ENCODE measurements around the gene KCNH1.

DNA sequence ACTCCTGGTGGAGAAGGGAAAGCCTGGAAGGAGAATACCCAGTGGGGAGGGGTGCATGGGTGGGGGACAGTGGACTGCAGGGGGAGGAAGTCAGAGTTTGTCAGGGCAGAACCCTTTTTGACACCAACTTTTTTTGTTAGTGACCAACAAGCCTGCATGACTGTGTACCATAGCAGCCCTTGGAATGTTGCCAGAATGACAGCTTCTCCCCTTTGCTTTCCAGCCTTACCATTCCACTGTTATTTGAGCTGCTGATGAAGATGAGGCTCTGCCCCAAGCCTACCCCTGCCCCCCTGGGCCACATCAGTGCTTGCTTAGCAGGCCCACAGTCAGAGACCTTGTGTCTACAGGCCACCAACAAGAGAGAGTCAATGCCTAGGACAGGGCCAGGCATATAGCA is 464.0 kb downstream of the KCNH1 start:
- TF ChIP-seq CHD1 (IDR thresholded peaks at IDR 0.05; ENCODE audit: low read depth, low read length): no peak
- TF ChIP-seq, protein P1, sequence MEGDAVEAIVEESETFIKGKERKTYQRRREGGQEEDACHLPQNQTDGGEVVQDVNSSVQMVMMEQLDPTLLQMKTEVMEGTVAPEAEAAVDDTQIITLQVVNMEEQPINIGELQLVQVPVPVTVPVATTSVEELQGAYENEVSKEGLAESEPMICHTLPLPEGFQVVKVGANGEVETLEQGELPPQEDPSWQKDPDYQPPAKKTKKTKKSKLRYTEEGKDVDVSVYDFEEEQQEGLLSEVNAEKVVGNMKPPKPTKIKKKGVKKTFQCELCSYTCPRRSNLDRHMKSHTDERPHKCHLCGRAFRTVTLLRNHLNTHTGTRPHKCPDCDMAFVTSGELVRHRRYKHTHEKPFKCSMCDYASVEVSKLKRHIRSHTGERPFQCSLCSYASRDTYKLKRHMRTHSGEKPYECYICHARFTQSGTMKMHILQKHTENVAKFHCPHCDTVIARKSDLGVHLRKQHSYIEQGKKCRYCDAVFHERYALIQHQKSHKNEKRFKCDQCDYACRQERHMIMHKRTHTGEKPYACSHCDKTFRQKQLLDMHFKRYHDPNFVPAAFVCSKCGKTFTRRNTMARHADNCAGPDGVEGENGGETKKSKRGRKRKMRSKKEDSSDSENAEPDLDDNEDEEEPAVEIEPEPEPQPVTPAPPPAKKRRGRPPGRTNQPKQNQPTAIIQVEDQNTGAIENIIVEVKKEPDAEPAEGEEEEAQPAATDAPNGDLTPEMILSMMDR (conservative IDR thresholded peaks at IDR 0.05; ENCODE audit: low read depth, low read length): no peak
- no peak for TF ChIP-seq CEBPB (IDR thresholded peaks at IDR 0.05; ENCODE audit: low read depth, low read length)
- TF ChIP-seq SMC3 (IDR thresholded peaks at IDR 0.05; ENCODE audit: low read depth, low read length): no peak
- no peak for TF ChIP-seq POLR2A (IDR thresholded peaks at IDR 0.05; ENCODE audit: low read depth, low read length)
- TF ChIP-seq MXI1 (IDR thresholded peaks at IDR 0.05; ENCODE audit: borderline replicate concordance, low read depth, low read length): no peak
- TF ChIP-seq MAZ (IDR thresholded peaks at IDR 0.05; ENCODE audit: borderline replicate concordance, low read depth, low read length): no peak
- TF ChIP-seq RAD21 (IDR thresholded peaks at IDR 0.05; ENCODE audit: low read length): no peak
- TF ChIP-seq BHLHE40 (IDR thresholded peaks at IDR 0.05; ENCODE audit: low read depth, low read length): no peak
- TF ChIP-seq RCOR1 (IDR thresholded peaks at IDR 0.05; ENCODE audit: insufficient replicate concordance, low read length): no peak
- no peak for TF ChIP-seq MAFK (IDR thresholded peaks at IDR 0.05; ENCODE audit: low read depth, low read length)
- TF ChIP-seq RFX5 (IDR thresholded peaks at IDR 0.05; ENCODE audit: low read depth, low read length): no peak
